NCI-H345 (cell line): Measurements from ENCODE around the gene COG5.
"Not testable (repeated sequence)": the region's sequence is repeated elsewhere in the genome, so short reads cannot be mapped to it uniquely, and the experiment has no call there.

Experiments
- DNase-seq: peaks from one replicate; lab custom pipeline; 2025; lab: John Stamatoyannopoulos, UW

Gene COG5

DNA sequence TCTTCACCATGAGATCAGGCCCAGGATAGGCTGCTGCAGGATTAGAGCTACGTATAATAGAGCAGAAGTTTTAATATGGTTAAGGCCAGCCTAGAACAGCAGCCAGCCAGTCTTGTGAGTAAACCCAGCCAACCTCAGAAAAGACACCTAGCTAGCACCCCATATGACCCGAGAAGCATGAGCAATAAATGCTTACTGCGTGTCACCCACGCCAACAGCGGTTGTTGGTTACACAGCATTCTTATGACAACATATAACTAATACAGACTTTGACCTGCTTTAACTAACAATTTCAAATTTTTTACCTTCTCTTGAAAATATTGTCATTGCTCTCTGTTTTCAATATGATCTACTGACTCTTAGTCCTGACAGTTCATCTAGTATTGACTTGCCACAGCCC is 289.2 kb downstream of the COG5 start:
- DNase-seq, result no peak

- DNase-seq, result no peak
These were observed 293.9 kb downstream of the COG5 start for GRCh38 chr7:107269790-107270189.

DNA sequence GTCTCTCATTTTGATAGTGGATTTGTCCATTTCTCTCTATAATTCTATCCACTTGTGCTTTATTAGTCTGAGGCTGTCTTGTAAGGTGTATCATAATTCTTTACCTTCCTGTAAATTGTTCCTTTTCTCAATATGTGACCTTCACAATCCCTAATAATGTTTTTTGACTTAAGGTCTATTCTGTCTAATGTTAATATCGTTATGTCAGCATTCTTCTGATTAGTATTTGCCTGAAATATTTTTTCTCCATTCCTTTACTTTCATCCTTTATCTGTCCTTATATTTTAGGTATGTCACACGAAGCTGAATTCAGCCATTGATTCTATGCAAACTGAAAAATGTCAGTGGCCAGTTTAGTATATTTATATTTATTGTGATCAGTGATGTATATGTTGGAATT is 295.1 kb downstream of the COG5 start:
- DNase-seq, result no peak

DNA sequence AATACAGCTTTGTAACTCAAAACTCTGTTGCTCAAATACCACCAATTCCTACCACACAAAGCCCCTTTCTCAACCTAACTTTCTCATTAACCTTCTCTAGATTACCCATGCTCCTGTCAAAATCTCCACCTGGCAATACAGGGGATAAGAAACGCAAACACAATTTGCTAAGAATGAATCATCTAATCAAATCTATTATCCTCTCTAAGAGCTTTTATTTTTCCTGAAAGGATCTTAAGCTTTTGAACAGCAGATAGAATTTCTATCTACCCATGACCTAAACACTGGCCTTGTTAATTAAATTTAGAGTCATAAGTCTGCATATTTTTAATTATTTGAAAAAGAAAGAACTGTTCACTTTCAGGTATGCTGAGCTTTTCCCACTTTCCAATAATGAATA is 296.6 kb downstream of the COG5 start:
- DNase-seq, result no peak

- DNase-seq, result no peak
These were observed 299.0 kb downstream of the COG5 start for GRCh38 chr7:107264723-107265122.

- no peak for DNase-seq
These were observed 300.9 kb downstream of the COG5 start for GRCh38 chr7:107262857-107263256.

- no peak for DNase-seq
These were observed 305.0 kb downstream of the COG5 start for GRCh38 chr7:107258737-107259136.

GRCh38 chr7:107255602-107256001 is 308.1 kb downstream of the COG5 start:
- no peak for DNase-seq

DNA sequence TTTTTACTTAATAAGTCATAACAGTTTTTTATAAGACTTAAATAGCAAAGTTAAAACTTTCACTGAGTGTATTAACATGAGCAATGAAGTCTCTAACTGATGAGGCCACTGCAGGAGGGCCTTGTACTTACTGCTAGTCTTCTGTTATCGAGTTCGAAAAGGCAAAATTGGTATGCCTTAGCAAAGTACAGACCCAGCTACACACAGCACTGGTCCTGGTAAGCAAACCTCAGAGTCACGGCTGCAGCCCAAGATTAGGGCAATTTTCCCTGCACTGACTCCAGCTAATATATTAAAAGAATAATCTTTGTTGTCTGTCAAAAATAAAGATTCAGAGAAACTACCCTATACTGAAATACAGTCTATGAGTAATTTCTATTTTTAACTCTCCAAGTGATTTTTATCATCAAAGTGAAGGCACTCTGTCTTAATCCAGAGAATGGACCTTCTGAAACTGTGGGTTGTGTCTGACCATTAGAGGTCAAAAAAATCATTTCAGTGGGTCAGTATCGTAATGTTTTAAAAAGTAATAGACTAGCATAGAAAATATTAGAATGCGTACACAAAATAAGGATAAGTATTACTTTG is 309.2 kb downstream of the COG5 start:
- no peak for DNase-seq

GRCh38 chr7:107253599-107253998 is 310.1 kb downstream of the COG5 start:
- DNase-seq, result no peak

- no peak for DNase-seq
These were observed 311.8 kb downstream of the COG5 start for GRCh38 chr7:107251963-107252362.

GRCh38 chr7:107248551-107249316 is 315.0 kb downstream of the COG5 start:
- no peak for DNase-seq

- not testable (repeated sequence) for DNase-seq
These were observed 316.9 kb downstream of the COG5 start for GRCh38 chr7:107246836-107247235.

- no peak for DNase-seq
These were observed 319.1 kb downstream of the COG5 start for GRCh38 chr7:107244613-107245012.

- DNase-seq, result no peak
These were observed 321.5 kb downstream of the COG5 start for GRCh38 chr7:107242267-107242666.

DNA sequence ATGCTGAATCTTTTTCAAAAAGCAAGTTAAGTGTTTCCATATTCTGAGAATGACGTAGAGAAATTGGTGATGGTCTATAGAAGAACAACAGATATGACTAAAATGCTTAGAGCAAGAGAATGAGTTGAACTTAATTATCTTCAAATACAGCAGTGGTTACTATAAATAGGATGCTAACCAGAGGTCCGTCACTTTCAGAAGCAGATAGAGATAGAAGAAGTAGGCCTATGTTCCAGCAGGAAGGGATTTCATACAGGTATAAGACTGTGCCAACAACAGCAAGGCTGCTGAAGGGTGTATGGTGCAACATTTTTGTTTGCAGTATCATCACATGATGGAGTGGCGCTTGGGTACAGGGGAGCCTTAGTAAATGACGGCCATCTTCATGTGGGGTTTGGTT is 326.3 kb downstream of the COG5 start:
- DNase-seq, result no peak

GRCh38 chr7:107236862-107237261 is 326.9 kb downstream of the COG5 start:
- DNase-seq, result no peak

- no peak for DNase-seq
These were observed 329.3 kb downstream of the COG5 start for GRCh38 chr7:107234436-107234835.

DNA sequence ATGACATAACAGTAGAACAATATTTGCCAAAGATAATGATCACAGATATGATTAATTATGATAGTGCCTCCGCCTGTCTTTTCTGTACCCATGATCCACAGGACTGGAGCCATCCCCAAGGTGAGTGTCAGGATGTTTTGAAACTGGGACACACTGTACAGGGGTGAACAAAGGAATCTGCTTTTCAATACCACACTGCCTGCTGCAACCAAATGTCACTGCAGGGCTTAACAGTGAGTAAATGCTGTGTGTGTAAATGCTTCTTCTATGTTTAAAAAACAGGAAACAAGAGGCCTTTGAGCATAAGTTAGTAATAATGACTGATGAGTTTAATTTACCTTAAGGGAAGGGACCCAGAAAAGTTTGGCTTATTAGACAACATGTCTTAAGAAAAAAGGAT is 329.7 kb downstream of the COG5 start:
- DNase-seq, result no peak

DNA sequence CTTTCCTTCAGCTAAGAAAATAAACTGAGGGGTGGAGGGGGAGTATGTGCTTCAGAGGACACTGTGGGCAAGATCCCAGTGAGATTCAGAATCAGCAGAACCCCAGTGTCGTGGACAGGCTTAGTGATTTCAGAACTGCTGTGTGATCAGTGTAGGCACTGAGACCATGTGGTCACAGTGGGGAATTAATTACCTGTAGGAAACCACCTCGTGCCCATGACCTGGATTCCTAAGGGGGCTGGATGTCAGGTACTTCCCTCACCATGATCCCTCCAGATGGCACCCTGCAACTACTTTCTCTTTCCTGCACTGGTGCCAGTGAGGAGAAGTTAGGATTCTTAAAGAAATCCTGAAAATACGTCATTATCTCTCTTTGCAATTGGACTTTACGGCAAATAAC is 330.5 kb downstream of the COG5 start:
- DNase-seq, result no peak

DNA sequence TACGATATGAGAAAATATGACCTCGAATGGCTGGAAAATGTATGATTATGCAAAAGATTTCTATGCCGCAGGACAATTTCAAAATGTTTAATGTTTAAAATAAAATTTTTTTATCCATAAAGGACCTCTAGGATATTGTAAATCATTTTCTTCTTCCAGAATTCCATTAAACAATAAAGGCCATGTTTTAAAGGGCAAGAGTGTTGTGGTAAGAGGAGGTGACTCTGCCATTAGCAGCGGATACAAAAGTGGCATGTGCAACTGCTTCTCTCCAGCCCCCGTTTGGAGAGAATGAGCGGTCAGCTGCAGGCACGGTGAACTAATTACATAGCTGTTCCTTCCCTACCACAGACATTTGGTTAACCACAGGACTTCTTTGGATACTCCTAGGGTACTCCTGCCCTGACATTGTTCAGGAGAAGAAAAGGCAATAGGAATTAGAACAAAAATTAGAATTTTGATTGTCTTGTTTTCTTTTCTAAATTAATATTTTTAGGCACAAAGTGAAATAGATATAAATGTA is 331.1 kb downstream of the COG5 start:
- DNase-seq, result no peak

- DNase-seq, result no peak
These were observed 333.4 kb downstream of the COG5 start for GRCh38 chr7:107230334-107230733.

DNA sequence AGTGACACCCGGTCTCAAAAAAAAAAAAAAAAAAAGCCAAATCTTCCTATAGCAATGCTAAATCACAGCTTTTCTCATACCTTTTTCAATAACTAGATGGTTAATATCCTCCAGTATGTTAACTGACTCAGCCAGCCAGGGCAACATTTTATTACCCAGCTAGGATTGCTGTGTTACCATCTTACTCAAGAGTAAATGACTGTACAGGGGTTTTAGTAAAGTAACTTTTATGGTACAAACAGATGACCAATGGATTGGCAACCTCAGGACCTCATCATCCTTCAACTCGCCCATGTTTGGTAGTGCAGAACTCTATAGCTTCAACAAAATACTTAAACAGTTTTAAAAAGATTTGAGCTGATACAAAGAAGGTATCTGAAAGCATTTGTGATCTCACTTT is 335.4 kb downstream of the COG5 start:
- no peak for DNase-seq
